ENCODE data around the gene SLC25A13. TPM values are rescaled to one million over a fixed set of nuclear protein-coding genes. Genes with fewer than 3 reads are reported as not detected.

Gene SLC25A13
- total RNA-seq, 1 experiment from 2014 or later, result 52.5 TPM

DNA sequence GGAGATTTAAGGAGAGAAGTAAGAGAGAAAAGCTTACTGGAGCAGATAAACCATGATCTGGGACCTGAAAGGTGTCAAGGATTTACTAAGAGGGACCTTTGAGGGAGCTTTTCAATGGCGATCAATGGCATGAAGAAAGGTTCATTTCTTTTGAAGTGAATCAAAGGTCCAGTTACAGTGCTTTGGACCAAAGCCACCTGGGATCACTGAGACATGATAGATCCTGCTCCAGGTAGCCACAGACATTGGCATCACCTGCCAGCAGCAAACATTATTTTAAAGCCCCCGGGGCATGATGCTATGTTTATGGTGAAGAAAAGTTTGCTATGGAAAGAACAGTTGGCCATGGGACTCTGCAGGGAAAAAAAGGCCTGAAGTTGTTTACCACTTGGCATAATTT is 109.4 kb downstream of the SLC25A13 start:
- Histone ChIP-seq H3K27ac (no peak overlapping the region), H3K4me3 (no peak overlapping the region), H3K79me2 (ENCODE audit: low read depth) (peaks cover 7% of the 10 kb centered on the region; the same call in 1 of the 2 replicates), H3K9me3 (ENCODE audit: insufficient read depth, low read depth) (no peaks in the 10 kb centered on the region), H3F3A (ENCODE audit: insufficient read depth, low read depth) (no peaks in the 10 kb centered on the region), H3K36me3 (ENCODE audit: low read depth) (no peaks in the 10 kb centered on the region), H3K4me1 (replicated peaks; ENCODE audit: insufficient read depth) (0 out of 2 replicates have a peak, but pooled peaks cover 6% of the 10 kb centered on the region), H4K20me1 (ENCODE audit: insufficient read depth) (no peaks in the 10 kb centered on the region), H2AFZ (no peak overlapping the region), H3K9me2 (ENCODE audit: insufficient read depth) (no peaks in the 10 kb centered on the region), H3K4me2 (no peak overlapping the region), H3K27me3 (ENCODE audit: insufficient read depth, low read depth) (no peaks in the 10 kb centered on the region)
- no TSS peak for BruUV-seq (replicated peaks)
- POLR2A ChIA-PET (ENCODE audit: unreplicated experiment), result no interaction called here
- intact Hi-C loops (cut with micrococcal nuclease; ENCODE audit: unreplicated experiment), result no loop called here
- no peak for DNase-seq
- TF ChIP-seq, protein P1, sequence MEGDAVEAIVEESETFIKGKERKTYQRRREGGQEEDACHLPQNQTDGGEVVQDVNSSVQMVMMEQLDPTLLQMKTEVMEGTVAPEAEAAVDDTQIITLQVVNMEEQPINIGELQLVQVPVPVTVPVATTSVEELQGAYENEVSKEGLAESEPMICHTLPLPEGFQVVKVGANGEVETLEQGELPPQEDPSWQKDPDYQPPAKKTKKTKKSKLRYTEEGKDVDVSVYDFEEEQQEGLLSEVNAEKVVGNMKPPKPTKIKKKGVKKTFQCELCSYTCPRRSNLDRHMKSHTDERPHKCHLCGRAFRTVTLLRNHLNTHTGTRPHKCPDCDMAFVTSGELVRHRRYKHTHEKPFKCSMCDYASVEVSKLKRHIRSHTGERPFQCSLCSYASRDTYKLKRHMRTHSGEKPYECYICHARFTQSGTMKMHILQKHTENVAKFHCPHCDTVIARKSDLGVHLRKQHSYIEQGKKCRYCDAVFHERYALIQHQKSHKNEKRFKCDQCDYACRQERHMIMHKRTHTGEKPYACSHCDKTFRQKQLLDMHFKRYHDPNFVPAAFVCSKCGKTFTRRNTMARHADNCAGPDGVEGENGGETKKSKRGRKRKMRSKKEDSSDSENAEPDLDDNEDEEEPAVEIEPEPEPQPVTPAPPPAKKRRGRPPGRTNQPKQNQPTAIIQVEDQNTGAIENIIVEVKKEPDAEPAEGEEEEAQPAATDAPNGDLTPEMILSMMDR (conservative IDR thresholded peaks at IDR 0.05), result no peak
- TF ChIP-seq EZH2 (IDR thresholded peaks at IDR 0.05; ENCODE audit: low read depth), result no peak
- CTCF ChIA-PET, result no interaction called here

DNA sequence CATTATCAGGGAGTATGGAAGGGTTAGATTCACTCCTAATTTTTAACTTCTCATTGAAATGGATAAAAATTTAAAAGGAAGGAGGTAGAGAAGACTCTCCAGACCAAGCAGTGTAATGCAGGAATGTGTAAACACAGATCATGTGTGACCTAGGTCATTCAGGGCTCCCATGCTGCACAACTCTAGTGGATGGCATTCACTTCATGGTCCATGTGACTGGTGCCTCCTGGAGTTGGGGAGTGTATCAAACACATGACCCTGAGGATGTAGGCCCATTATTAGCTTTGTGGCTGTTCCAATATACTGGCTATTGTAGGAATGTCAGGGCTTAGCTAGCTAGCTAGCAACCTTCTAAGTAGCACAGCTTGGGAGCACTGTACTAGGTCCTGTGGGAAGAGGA is 109.9 kb downstream of the SLC25A13 start:
- Histone ChIP-seq H2AFZ (no peak overlapping the region), H3K36me3 (ENCODE audit: low read depth) (no peaks in the 10 kb centered on the region), H3K9me2 (ENCODE audit: insufficient read depth) (no peaks in the 10 kb centered on the region), H3K4me2 (no peak overlapping the region), H3K4me1 (replicated peaks; ENCODE audit: insufficient read depth) (0 out of 2 replicates have a peak, but pooled peaks cover 1% of the 10 kb centered on the region), H3K27me3 (ENCODE audit: insufficient read depth, low read depth) (no peaks in the 10 kb centered on the region), H3K27ac (no peak overlapping the region), H4K20me1 (ENCODE audit: insufficient read depth) (no peaks in the 10 kb centered on the region), H3K4me3 (no peak overlapping the region), H3F3A (ENCODE audit: insufficient read depth, low read depth) (no peaks in the 10 kb centered on the region), H3K79me2 (ENCODE audit: low read depth) (0 out of 2 replicates have a peak, but pooled peaks cover 1% of the 10 kb centered on the region), H3K9me3 (ENCODE audit: insufficient read depth, low read depth) (no peaks in the 10 kb centered on the region)
- no TSS peak for BruUV-seq (replicated peaks)
- POLR2A ChIA-PET (ENCODE audit: unreplicated experiment), result no interaction called here
- TF ChIP-seq, protein P1 (conservative IDR thresholded peaks at IDR 0.05), result no peak
- no peak for TF ChIP-seq EZH2 (IDR thresholded peaks at IDR 0.05; ENCODE audit: low read depth)
- intact Hi-C loops (cut with micrococcal nuclease; ENCODE audit: unreplicated experiment), result no loop called here
- CTCF ChIA-PET, result no interaction called here
- DNase-seq, result no peak

DNA sequence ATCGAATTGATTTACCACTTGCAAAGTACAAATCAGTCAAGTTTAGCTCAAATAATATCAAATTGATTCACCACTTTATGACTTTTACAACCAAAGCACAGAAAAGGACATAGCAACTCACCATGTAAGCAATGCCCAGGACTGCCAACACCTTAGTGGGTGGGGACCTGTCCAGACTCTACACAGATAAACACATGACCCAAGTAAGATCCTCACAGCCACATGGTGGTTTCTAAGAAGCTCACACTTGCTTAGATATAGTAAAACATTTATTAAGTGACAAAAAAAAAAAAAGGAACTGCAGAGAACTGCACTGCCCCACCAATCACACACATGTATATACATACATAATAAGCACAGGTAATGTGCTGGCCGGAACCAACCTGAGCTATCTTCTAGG is 116.2 kb downstream of the SLC25A13 start:
- no TSS peak for BruUV-seq (replicated peaks)
- H3K36me3 ChIP-seq (ENCODE audit: low read depth), result no peaks in the 10 kb centered on the region; the same call in 1 of the 2 replicates
- H3K79me2 ChIP-seq (ENCODE audit: low read depth), result no peaks in the 10 kb centered on the region
- H3K9me3 ChIP-seq (ENCODE audit: insufficient read depth, low read depth), result no peaks in the 10 kb centered on the region
- H3K4me2 ChIP-seq, result no peak overlapping the region
- POLR2A ChIA-PET (ENCODE audit: unreplicated experiment), result no interaction called here
- no peaks in the 10 kb centered on the region for H3K4me1 ChIP-seq (replicated peaks; ENCODE audit: insufficient read depth)
- no peak overlapping the region for H3K4me3 ChIP-seq
- no peak overlapping the region for H2AFZ ChIP-seq
- CTCF ChIA-PET, result no interaction called here
- DNase-seq, result no peak
- H3K27me3 ChIP-seq (ENCODE audit: insufficient read depth, low read depth), result no peaks in the 10 kb centered on the region
- no peaks in the 10 kb centered on the region for H3K9me2 ChIP-seq (ENCODE audit: insufficient read depth)
- no peaks in the 10 kb centered on the region for H4K20me1 ChIP-seq (ENCODE audit: insufficient read depth)
- H3K27ac ChIP-seq, result no peak overlapping the region
- H3F3A ChIP-seq (ENCODE audit: insufficient read depth, low read depth), result no peaks in the 10 kb centered on the region
- intact Hi-C loops (cut with micrococcal nuclease; ENCODE audit: unreplicated experiment), result no loop called here
- TF ChIP-seq, protein P1 (conservative IDR thresholded peaks at IDR 0.05), result no peak
- no peak for TF ChIP-seq EZH2 (IDR thresholded peaks at IDR 0.05; ENCODE audit: low read depth)

Measured in PC-9 (cell line).